Keratinocyte (primary cell): ENCODE data around the gene FBXO41. TPM values are rescaled to one million over a fixed set of nuclear protein-coding genes. Genes with fewer than 3 reads are reported as not detected.

Experiments
- DNase-seq: peaks from one replicate; pipeline ENCODE4 v3.0.0-alpha.2; 2011; ENCODE audit warnings: low read depth, missing footprints, low spot score
- FAIRE-seq: peaks from 2 replicates; lab custom pipeline; 2011; peaks lifted over from hg19 to GRCh38; lab: Jason Lieb, UNC
- H2AFZ ChIP-seq: 2 replicates; pipeline ENCODE4 v1.6.0; 2012; ENCODE audit warnings: low read length, control low read depth, inconsistent platforms; ENCODE audit not compliant: control insufficient read depth
- H3K27ac ChIP-seq: 2 replicates; pipeline ENCODE4 v1.5.1; 2011; ENCODE audit warnings: low read length; ENCODE audit not compliant: control insufficient read depth, insufficient read depth
- H3K27me3 ChIP-seq: 3 replicates; pipeline ENCODE4 v1.6.0; 2011; ENCODE audit warnings: low read length; ENCODE audit not compliant: control insufficient read depth, insufficient read depth; ENCODE audit errors: extremely low read depth
- H3K36me3 ChIP-seq, 2 experiments: 2 replicates in 1 of 2; 3 replicates in 1 of 2; pipeline ENCODE4 v1.5.1; 2011; ENCODE audit warnings: low read length in 2 of 2, mild to moderate bottlenecking in 1 of 2; ENCODE audit not compliant: control insufficient read depth in 2 of 2, insufficient read depth in 2 of 2; ENCODE audit errors: extremely low read depth in 1 of 2
- H3K4me1 ChIP-seq: 3 replicates; pipeline ENCODE4 v1.5.1; 2011; ENCODE audit warnings: low read length; ENCODE audit not compliant: control insufficient read depth, insufficient read depth; ENCODE audit errors: extremely low read depth
- H3K4me2 ChIP-seq: 3 replicates; pipeline ENCODE4 v1.6.0; 2011; ENCODE audit warnings: low read depth, low read length; ENCODE audit not compliant: control insufficient read depth, insufficient read depth; ENCODE audit errors: extremely low read depth
- H3K4me3 ChIP-seq, 3 experiments: fragments of 200-600 bp in 1 of 3; sonication (generic) in 1 of 3; 2 replicates in 2 of 3; 3 replicates in 1 of 3; pipeline ENCODE4 v1.5.1; 2011 to 2016; ENCODE audit warnings: low read length in 3 of 3, mild to moderate bottlenecking in 3 of 3, control low read depth in 2 of 3, inconsistent platforms in 1 of 3, low read depth in 1 of 3, mixed read lengths in 1 of 3, mixed run types in 1 of 3, moderate library complexity in 1 of 3; ENCODE audit not compliant: control insufficient read depth in 2 of 3, insufficient read depth in 2 of 3; ENCODE audit errors: extremely low read depth in 1 of 3
- H3K79me2 ChIP-seq: 2 replicates; pipeline ENCODE4 v1.6.0; 2012; ENCODE audit warnings: low read length; ENCODE audit not compliant: control insufficient read depth, insufficient read depth
- H3K9ac ChIP-seq: 3 replicates; pipeline ENCODE4 v1.6.0; 2011; ENCODE audit warnings: low read length; ENCODE audit not compliant: control insufficient read depth, insufficient read depth; ENCODE audit errors: extremely low read depth
- H3K9me1 ChIP-seq: 3 replicates; pipeline ENCODE4 v1.6.0; 2011; ENCODE audit warnings: low read length; ENCODE audit not compliant: control insufficient read depth, insufficient read depth; ENCODE audit errors: extremely low read depth
- H3K9me3 ChIP-seq: 2 replicates; pipeline ENCODE4 v1.5.1; 2012; ENCODE audit warnings: low read depth, low read length; ENCODE audit not compliant: control insufficient read depth
- H4K20me1 ChIP-seq: 3 replicates; pipeline ENCODE4 v1.6.0; 2011; ENCODE audit warnings: low read length; ENCODE audit not compliant: control insufficient read depth, insufficient read depth; ENCODE audit errors: extremely low read depth
- EZH2 ChIP-seq: IDR thresholded peaks from one replicate; pipeline ENCODE4 v1.6.1; 2012; ENCODE audit warnings: inconsistent platforms, mild to moderate bottlenecking, low read length, moderate library complexity
- dilution Hi-C: fragments of 300-500 bp; cut with MboI; formaldehyde crosslinking; loops from one replicate; pipeline ENCODE4 v1.7.0; 2020; ENCODE audit warnings: low sequenced_read_pairs; ENCODE audit not compliant: extremely low pct_ligation_motif_present
- polyA plus RNA-seq, 5 experiments: library from polyadenylated mRNA; depleted of rRNA in 3 of 5; stranded (reverse) in 3 of 5; stranded (forward) in 1 of 5; unstranded in 1 of 5; fragments of >200 nt; gene quantifications; 1 replicate in 1 of 5; 2 replicates in 3 of 5; 3 replicates in 1 of 5; pipeline versions ENCODE4 v1.2.1 to v1.2.3, GENCODE V29; 2011 to 2012; ENCODE audit warnings: missing spikeins in 2 of 5, low read depth in 1 of 5, low replicate concordance in 1 of 5
- TF ChIP-seq, protein P1 (sequence below), 3 experiments: IDR thresholded peaks in 1 of 3; conservative IDR thresholded peaks in 1 of 3; optimal IDR thresholded peaks in 1 of 3; 2 replicates in 2 of 3; 3 replicates in 1 of 3; pipeline versions ENCODE3 to v1.5.1; 2011; ENCODE audit warnings: low read length in 3 of 3, mild to moderate bottlenecking in 3 of 3, moderate library complexity in 2 of 3, control low read depth in 1 of 3, inconsistent platforms in 1 of 3; ENCODE audit not compliant: insufficient read depth in 2 of 3; ENCODE audit errors: extremely low read depth in 1 of 3

FBXO41 gene
- polyA plus RNA-seq, 1 donor (not counting 4 experiments of a cell fraction or from before 2014, with no cell fraction given) = 4.1 TPM

DNA sequence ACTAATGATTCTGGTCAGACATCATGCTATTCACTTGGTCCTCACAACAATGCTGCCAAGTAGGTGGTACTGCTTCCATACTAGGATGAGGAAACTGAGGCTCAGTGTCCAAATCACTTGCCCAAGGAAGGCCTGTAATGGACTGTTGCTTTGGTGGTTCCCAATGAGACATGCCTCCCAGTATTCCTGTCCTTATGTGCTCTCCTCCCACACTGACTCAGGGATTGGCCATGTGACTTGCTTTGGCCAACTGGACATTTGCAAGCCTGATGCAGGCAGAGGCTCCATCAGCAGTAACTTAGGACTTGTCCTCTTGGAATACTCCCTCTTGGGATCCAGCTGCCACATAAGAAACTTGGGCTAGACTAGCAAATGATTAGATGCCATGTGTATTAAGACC, 3.0 kb downstream of the FBXO41 start:
- H3K9me3 ChIP-seq = no peaks in the 10 kb centered on the region
- H3K9ac ChIP-seq = no peak overlapping the region
- peaks cover 6% of the 10 kb centered on the region for H3K27me3 ChIP-seq
- peaks cover 9% of the 10 kb centered on the region for H3K4me1 ChIP-seq
- FAIRE-seq (no peak), DNase-seq (no peak)
- dilution Hi-C loops = no loop called here
- no peak overlapping the region for H2AFZ ChIP-seq
- peaks cover 2% of the 10 kb centered on the region for H4K20me1 ChIP-seq
- no peak overlapping the region for H3K4me3 ChIP-seq
- TF ChIP-seq, protein P1, sequence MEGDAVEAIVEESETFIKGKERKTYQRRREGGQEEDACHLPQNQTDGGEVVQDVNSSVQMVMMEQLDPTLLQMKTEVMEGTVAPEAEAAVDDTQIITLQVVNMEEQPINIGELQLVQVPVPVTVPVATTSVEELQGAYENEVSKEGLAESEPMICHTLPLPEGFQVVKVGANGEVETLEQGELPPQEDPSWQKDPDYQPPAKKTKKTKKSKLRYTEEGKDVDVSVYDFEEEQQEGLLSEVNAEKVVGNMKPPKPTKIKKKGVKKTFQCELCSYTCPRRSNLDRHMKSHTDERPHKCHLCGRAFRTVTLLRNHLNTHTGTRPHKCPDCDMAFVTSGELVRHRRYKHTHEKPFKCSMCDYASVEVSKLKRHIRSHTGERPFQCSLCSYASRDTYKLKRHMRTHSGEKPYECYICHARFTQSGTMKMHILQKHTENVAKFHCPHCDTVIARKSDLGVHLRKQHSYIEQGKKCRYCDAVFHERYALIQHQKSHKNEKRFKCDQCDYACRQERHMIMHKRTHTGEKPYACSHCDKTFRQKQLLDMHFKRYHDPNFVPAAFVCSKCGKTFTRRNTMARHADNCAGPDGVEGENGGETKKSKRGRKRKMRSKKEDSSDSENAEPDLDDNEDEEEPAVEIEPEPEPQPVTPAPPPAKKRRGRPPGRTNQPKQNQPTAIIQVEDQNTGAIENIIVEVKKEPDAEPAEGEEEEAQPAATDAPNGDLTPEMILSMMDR (optimal IDR thresholded peaks at IDR 0.05 in 1 of 3, IDR thresholded peaks at IDR 0.05 in 1 of 3, conservative IDR thresholded peaks at IDR 0.05 in 1 of 3; ENCODE audit: extremely low read depth in 1 of 3, insufficient read depth in 2 of 3, low read length in 3 of 3) = no peak
- TF ChIP-seq EZH2 = no peak
- no peak overlapping the region for H3K27ac ChIP-seq
- H3K36me3 ChIP-seq = peaks cover 0 to 5% of the 10 kb centered on the region in 2 experiments
- no peak overlapping the region for H3K4me2 ChIP-seq
- peaks cover 2% of the 10 kb centered on the region for H3K9me1 ChIP-seq
- H3K79me2 ChIP-seq = peaks cover 4% of the 10 kb centered on the region

DNA sequence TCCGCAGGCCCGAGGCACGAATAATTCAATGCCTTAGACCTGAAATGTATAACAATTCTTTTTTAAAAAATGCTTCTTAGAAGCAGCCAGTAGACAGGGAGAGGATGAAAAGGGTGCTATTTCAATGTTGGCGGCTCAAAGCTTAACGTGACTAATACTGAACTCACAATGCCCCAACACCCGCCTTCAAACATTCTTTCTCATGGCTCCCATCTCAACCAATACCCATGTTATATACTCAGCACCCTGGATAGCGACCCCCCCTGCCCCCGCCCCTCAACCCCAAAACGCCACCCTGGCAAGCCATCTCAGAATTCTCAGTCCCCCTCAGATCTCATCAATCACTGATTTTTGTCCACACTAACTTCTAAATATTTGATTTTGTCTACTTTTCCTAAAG, 4.4 kb downstream of the FBXO41 start:
- no peak for FAIRE-seq
- Histone ChIP-seq H3K79me2 (peaks cover 4% of the 10 kb centered on the region), H3K9me3 (no peaks in the 10 kb centered on the region), H3K27ac (no peak overlapping the region), H4K20me1 (peaks cover 2% of the 10 kb centered on the region), H3K9me1 (peaks cover 2% of the 10 kb centered on the region), H3K4me1 (peaks cover 7% of the 10 kb centered on the region), H3K4me2 (no peak overlapping the region), H2AFZ (no peak overlapping the region), H3K4me3 (no peak overlapping the region), H3K27me3 (no peaks in the 10 kb centered on the region), H3K9ac (no peak overlapping the region), H3K36me3 (peaks cover 0 to 5% of the 10 kb centered on the region in 2 experiments)
- DNase-seq = no peak
- TF ChIP-seq EZH2 = no peak
- TF ChIP-seq, protein P1 (optimal IDR thresholded peaks at IDR 0.05 in 1 of 3, IDR thresholded peaks at IDR 0.05 in 1 of 3, conservative IDR thresholded peaks at IDR 0.05 in 1 of 3; ENCODE audit: extremely low read depth in 1 of 3, insufficient read depth in 2 of 3, low read length in 3 of 3) = no peak
- dilution Hi-C loops = no loop called here
